ENCODE results near the gene KIR2DL1.
"Not testable (repeated sequence)": the region's sequence is repeated elsewhere in the genome, so short reads cannot be mapped to it uniquely, and the experiment has no call there.

Gene KIR2DL1

GRCh38 chr19:54769646-54770045, at the start of gene KIR2DL1:
TSS of gene KIR2DL1 (plus strand) at chr19:54769793. CDS start at chr19:54769851, 58 bp downstream.
- DNase-seq (ENCODE audit: low read depth in 2 of 2, low spot score in 1 of 2), result not testable (repeated sequence)

DNA sequence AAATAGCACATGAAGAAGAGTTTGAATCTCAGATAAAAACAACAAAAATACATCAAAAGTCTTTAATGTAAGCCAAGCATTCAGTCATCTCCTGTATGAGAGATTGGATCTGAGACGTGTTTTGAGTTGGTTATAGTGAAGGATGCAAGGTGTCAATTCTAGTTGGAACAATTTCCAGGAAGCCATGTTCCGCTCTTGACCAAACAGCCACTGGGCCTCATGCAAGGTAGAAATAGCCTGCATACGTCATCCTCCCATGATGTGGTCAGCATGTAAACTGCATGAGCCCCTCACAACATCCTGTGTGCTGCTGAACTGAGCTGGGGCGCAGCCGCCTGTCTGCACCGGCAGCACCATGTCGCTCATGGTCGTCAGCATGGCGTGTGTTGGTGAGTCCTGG, 45.5 kb upstream of the KIR2DL1 start, which contains the start of gene KIR3DL3:
TSS of gene KIR3DL3 (plus strand) at position 301 of the 400 bp plus-strand sequence. CDS start at position 356, 55 bp downstream.
- DNase-seq (ENCODE audit: low read depth in 2 of 2, low spot score in 1 of 2), result no peak

DNA sequence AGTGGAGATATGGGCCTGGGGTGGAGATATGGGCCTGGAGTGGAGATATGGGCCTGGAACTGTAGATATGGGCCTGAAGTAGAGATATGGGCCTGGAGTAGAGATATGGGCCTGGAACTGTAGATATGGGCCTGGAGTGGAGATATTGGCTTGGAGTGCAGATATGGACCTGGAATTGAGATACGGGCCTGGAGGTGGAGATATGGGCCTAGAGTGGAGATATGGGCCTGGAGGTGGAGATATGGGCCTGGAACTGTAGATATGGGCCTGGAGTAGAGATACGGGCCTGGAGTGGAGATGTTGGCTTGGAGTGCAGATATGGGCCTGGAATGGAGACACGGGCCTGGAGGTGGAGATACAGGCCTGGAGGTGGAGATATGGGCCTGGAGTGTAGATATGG, 44.9 kb upstream of the KIR2DL1 start:
- DNase-seq (ENCODE audit: low read depth in 2 of 2, low spot score in 1 of 2), result no peak

- no peak for DNase-seq (ENCODE audit: low read depth in 2 of 2, low spot score in 1 of 2)
Measured at GRCh38 chr19:54725321-54725720, 44.3 kb upstream of the KIR2DL1 start.

GRCh38 chr19:54727562-54727961, 42.0 kb upstream of the KIR2DL1 start:
- DNase-seq (ENCODE audit: low read depth in 2 of 2, low spot score in 1 of 2), result no peak

GRCh38 chr19:54728167-54728566, 41.4 kb upstream of the KIR2DL1 start:
- no peak for DNase-seq (ENCODE audit: low read depth in 2 of 2, low spot score in 1 of 2)

DNA sequence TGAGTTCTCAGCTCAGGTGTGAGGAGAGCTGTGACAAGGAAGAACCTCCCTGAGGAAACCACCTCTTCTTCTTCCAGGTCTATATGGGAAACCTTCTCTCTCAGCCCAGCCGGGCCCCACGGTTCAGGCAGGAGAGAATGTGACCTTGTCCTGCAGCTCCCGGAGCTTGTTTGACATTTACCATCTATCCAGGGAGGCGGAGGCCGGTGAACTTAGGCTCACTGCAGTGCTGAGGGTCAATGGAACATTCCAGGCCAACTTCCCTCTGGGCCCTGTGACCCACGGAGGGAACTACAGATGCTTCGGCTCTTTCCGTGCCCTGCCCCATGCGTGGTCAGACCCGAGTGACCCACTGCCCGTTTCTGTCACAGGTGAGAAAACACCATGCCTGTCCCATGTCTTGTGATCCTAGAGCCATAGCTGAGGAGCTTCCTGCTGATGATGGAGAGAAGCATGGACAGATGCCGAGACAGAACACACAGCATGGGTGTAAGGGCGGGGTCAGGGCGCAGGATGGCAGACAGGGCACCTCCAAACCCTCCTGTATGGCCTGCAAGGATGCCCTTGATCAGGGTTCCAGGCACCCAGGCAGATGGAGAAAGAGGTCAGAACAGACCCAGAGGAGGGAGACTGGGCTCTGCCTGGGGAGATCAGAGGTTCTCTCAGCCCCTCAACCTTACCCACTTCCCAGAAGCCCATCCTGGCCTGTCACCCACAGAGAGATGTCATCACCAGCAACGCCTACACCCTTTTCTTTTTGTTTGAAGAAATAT, 40.0 kb upstream of the KIR2DL1 start:
- DNase-seq (ENCODE audit: low read depth in 2 of 2, low spot score in 1 of 2), result no peak

DNA sequence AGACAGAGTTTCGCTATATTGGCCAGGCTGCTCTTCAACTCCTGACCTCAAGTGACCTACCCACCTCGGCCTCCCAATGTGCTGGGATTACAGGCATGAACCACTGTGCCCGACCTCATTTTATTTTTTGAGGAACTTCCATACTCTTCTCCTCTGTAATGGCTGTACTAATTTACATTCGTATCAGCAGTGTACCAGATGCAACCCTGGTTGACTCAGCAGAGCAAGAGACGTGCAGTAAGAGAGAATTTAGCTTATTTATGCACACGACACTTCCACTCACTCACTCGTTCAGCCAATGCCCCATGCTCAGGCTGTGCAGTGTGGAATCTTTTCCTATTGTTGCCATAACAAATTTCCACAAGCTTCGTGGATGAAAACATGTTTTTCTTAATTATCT, 38.4 kb upstream of the KIR2DL1 start:
- no peak for DNase-seq (ENCODE audit: low read depth in 2 of 2, low spot score in 1 of 2)

GRCh38 chr19:54738306-54738705, 31.3 kb upstream of the KIR2DL1 start, which contains the start of gene KIR2DL3:
TSS of gene KIR2DL3 (plus strand) at chr19:54738513. CDS start at chr19:54738546, 33 bp downstream.
- DNase-seq (ENCODE audit: low read depth in 2 of 2, low spot score in 1 of 2), result not testable (repeated sequence)

GRCh38 chr19:54738715-54739114, 30.9 kb upstream of the KIR2DL1 start:
- DNase-seq (ENCODE audit: low read depth in 2 of 2, low spot score in 1 of 2), result no peak

DNA sequence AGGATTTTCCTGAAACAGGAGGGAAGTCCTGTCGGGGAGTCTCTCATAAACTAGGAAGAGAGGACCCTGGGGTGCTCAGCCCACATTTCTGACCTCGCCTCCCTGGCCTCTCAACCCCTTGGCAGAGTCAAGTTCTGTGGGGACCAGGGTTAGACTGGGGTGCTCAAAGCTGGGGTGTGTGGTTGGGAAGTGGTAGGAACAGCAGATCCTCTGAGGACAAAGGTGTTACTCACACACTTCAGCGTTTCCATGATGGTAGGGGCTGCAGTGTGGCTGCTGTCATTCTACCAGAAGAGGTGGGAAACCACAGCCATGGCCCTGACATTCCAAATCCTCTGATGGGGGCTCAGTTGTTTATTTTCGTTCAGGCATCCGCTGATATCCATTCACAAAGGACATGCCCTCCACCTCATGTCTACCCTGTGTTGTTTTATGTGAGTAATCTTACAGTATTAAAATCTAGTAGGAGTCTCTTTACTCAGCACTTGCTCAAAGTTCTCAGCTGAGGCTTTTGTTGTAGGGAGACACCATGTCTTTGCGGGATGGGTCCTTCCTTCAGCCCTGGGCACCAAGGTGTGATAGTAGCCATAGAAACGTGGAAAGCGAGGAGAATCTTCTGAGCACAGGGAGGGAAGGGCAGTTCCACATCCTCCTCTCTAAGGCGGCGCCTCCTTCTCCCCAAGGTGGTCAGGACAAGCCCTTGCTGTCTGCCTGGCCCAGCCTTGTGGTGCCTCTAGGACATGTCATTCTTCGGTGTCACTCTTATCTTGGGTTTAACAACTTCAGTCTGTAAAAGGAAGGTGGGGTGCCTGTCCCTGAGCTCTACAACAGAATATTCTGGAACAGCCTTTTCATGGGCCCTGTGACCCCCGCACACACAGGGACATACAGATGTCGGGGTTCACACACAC, 29.8 kb upstream of the KIR2DL1 start:
- DNase-seq (ENCODE audit: low read depth in 2 of 2, low spot score in 1 of 2), result no peak

DNA sequence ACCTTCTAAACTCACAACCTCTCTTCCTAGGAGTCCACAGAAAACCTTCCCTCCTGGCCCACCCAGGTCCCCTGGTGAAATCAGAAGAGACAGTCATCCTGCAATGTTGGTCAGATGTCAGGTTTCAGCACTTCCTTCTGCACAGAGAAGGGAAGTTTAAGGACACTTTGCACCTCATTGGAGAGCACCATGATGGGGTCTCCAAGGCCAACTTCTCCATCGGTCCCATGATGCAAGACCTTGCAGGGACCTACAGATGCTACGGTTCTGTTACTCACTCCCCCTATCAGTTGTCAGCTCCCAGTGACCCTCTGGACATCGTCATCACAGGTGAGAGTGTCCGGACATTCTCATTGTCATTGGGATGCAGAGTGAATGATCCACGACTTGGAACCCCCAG, 27.6 kb upstream of the KIR2DL1 start:
- DNase-seq (ENCODE audit: low read depth in 2 of 2, low spot score in 1 of 2), result not testable (repeated sequence)

GRCh38 chr19:54744080-54744479, 25.5 kb upstream of the KIR2DL1 start:
- DNase-seq (ENCODE audit: low read depth in 2 of 2, low spot score in 1 of 2), result not testable (repeated sequence)

DNA sequence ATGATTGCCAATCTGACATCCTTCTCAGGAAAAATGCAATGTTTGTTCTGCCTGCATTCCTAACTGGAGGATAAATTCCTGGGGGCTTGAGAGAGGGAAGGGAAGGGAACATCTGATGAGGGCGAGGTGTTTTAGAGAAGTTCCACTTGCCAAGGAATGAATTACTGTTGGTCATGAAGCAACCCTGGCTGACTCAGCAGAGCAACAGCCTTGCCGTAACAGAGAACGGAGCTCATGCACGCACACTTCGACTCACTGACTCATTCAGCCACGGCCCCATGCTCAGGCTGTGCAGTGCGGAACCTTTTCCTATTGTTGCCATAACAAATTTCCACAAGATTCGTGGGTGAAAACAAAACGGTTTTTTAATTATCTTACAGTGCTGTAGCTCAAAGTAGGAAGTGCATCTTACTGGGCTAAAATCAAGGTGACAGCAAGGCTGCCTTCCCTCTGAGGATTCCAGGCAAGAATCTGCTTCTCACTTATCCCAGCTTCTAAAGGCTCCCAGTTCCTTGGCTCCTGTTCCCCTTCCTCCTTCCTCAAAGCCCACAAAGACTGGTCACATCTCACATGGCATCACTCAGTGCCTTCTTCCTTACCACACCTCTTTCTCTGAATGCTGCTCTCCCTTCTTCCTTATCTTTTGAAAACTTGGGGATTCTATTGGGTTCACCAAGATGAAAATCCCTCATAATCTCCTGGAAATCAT, 21.8 kb upstream of the KIR2DL1 start:
- DNase-seq (ENCODE audit: low read depth in 2 of 2, low spot score in 1 of 2), result not testable (repeated sequence)

GRCh38 chr19:54750276-54750675, 19.3 kb upstream of the KIR2DL1 start:
- DNase-seq (ENCODE audit: low read depth in 2 of 2, low spot score in 1 of 2), result not testable (repeated sequence)

GRCh38 chr19:54756204-54757110, 13.1 kb upstream of the KIR2DL1 start:
- peak; percentile 5 to 15 for DNase-seq (ENCODE audit: low read depth in 2 of 2, low spot score in 1 of 2)

DNA sequence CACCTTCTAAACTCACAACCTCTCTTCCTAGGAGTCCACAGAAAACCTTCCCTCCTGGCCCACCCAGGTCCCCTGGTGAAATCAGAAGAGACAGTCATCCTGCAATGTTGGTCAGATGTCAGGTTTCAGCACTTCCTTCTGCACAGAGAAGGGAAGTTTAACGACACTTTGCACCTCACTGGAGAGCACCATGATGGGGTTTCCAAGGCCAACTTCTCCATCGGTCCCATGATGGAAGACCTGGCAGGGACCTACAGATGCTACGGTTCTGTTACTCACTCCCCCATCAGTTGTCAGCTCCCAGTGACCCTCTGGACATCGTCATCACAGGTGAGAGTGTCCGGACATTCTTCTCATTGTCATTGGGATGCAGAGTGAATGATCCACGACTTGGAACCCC, 11.0 kb upstream of the KIR2DL1 start:
- DNase-seq (ENCODE audit: low read depth in 2 of 2, low spot score in 1 of 2), result not testable (repeated sequence)

GRCh38 chr19:54764219-54764618, 5.4 kb upstream of the KIR2DL1 start:
- not testable (repeated sequence) for DNase-seq (ENCODE audit: low read depth in 2 of 2, low spot score in 1 of 2)

DNA sequence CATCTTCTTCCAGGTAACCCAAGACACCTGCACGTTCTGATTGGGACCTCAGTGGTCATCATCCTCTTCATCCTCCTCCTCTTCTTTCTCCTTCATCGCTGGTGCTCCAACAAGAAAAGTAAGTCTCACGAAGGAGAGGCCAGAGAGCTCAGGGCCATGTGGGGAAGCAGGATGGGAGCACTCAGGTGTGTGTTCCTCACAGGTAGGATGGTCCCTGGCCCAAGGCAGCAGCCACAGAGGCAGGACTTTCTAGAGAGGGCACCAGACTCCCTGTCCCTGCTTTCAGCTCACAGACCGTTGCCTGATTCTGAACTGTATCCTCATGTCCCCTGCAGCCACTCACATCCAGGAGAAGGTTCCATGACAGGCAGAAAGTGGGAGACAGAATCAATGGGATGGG, 3.1 kb upstream of the KIR2DL1 start:
- DNase-seq (ENCODE audit: low read depth in 2 of 2, low spot score in 1 of 2), result not testable (repeated sequence)

GRCh38 chr19:54770511-54770910, 918 bp downstream of the KIR2DL1 start:
- not testable (repeated sequence) for DNase-seq (ENCODE audit: low read depth in 2 of 2, low spot score in 1 of 2)
